ENCODE data around the gene RAB28.

The RAB28 gene

GRCh38 chr4:13371048-13371447 is 113.1 kb downstream of the RAB28 start:
- Histone ChIP-seq H3K27ac (ENCODE audit: low read length) (no peak overlapping the region), H3K4me1 (ENCODE audit: control insufficient read depth, insufficient read depth, low read length) (no peaks in the 10 kb centered on the region), H3K36me3 (ENCODE audit: control insufficient read depth in 2 of 2, insufficient read depth in 2 of 2, low read length in 2 of 2) (no peaks in the 10 kb centered on the region), H3K27me3 (ENCODE audit: control insufficient read depth in 1 of 2, insufficient read depth in 2 of 2, low read length in 2 of 2) (no peaks in the 10 kb centered on the region), H3K9me3 (ENCODE audit: control insufficient read depth in 2 of 2, low read length in 2 of 2) (no peaks in the 10 kb centered on the region), H3K9ac (ENCODE audit: low read length in 2 of 2) (no peak overlapping the region), H3K4me3 (ENCODE audit: low read length in 2 of 2) (no peak overlapping the region)

GRCh38 chr4:13368217-13368616 is 115.9 kb downstream of the RAB28 start:
- Histone ChIP-seq H3K27me3 (ENCODE audit: control insufficient read depth in 1 of 2, insufficient read depth in 2 of 2, low read length in 2 of 2) (no peaks in the 10 kb centered on the region), H3K36me3 (ENCODE audit: control insufficient read depth in 2 of 2, insufficient read depth in 2 of 2, low read length in 2 of 2) (peaks cover 0 to 5% of the 10 kb centered on the region in 2 donors), H3K27ac (ENCODE audit: low read length) (no peak overlapping the region), H3K4me3 (ENCODE audit: low read length in 2 of 2) (no peak overlapping the region), H3K9ac (ENCODE audit: low read length in 2 of 2) (no peak overlapping the region), H3K9me3 (ENCODE audit: control insufficient read depth in 2 of 2, low read length in 2 of 2) (no peaks in the 10 kb centered on the region), H3K4me1 (ENCODE audit: control insufficient read depth, insufficient read depth, low read length) (no peaks in the 10 kb centered on the region)

- Histone ChIP-seq H3K4me1 (ENCODE audit: control insufficient read depth, insufficient read depth, low read length) (no peaks in the 10 kb centered on the region), H3K27me3 (ENCODE audit: control insufficient read depth in 1 of 2, insufficient read depth in 2 of 2, low read length in 2 of 2) (no peaks in the 10 kb centered on the region), H3K9ac (ENCODE audit: low read length in 2 of 2) (no peak overlapping the region), H3K9me3 (ENCODE audit: control insufficient read depth in 2 of 2, low read length in 2 of 2) (no peaks in the 10 kb centered on the region), H3K36me3 (ENCODE audit: control insufficient read depth in 2 of 2, insufficient read depth in 2 of 2, low read length in 2 of 2) (peaks cover 0 to 5% of the 10 kb centered on the region in 2 donors), H3K4me3 (ENCODE audit: low read length in 2 of 2) (no peak overlapping the region), H3K27ac (ENCODE audit: low read length) (no peak overlapping the region)
These were observed 116.4 kb downstream of the RAB28 start for GRCh38 chr4:13367691-13368090.

GRCh38 chr4:13367244-13367643 is 116.9 kb downstream of the RAB28 start:
- Histone ChIP-seq H3K9me3 (ENCODE audit: control insufficient read depth in 2 of 2, low read length in 2 of 2) (no peaks in the 10 kb centered on the region), H3K4me3 (ENCODE audit: low read length in 2 of 2) (no peak overlapping the region), H3K36me3 (ENCODE audit: control insufficient read depth in 2 of 2, insufficient read depth in 2 of 2, low read length in 2 of 2) (peaks cover 0 to 5% of the 10 kb centered on the region in 2 donors), H3K27ac (ENCODE audit: low read length) (no peak overlapping the region), H3K9ac (ENCODE audit: low read length in 2 of 2) (no peak overlapping the region), H3K27me3 (ENCODE audit: control insufficient read depth in 1 of 2, insufficient read depth in 2 of 2, low read length in 2 of 2) (no peaks in the 10 kb centered on the region), H3K4me1 (ENCODE audit: control insufficient read depth, insufficient read depth, low read length) (no peaks in the 10 kb centered on the region)

GRCh38 chr4:13365195-13365594 is 118.9 kb downstream of the RAB28 start:
- Histone ChIP-seq H3K27me3 (ENCODE audit: control insufficient read depth in 1 of 2, insufficient read depth in 2 of 2, low read length in 2 of 2) (no peaks in the 10 kb centered on the region), H3K9me3 (ENCODE audit: control insufficient read depth in 2 of 2, low read length in 2 of 2) (no peaks in the 10 kb centered on the region), H3K4me3 (ENCODE audit: low read length in 2 of 2) (no peak overlapping the region), H3K27ac (ENCODE audit: low read length) (no peak overlapping the region), H3K4me1 (ENCODE audit: control insufficient read depth, insufficient read depth, low read length) (no peaks in the 10 kb centered on the region), H3K36me3 (ENCODE audit: control insufficient read depth in 2 of 2, insufficient read depth in 2 of 2, low read length in 2 of 2) (peaks cover 0 to 5% of the 10 kb centered on the region in 2 donors), H3K9ac (ENCODE audit: low read length in 2 of 2) (no peak overlapping the region)

GRCh38 chr4:13364653-13365052 is 119.5 kb downstream of the RAB28 start:
- H3K4me3 ChIP-seq (ENCODE audit: low read length in 2 of 2) = no peak overlapping the region
- H3K4me1 ChIP-seq (ENCODE audit: control insufficient read depth, insufficient read depth, low read length) = peaks cover 3% of the 10 kb centered on the region
- H3K9me3 ChIP-seq (ENCODE audit: control insufficient read depth in 2 of 2, low read length in 2 of 2) = no peaks in the 10 kb centered on the region
- no peaks in the 10 kb centered on the region for H3K27me3 ChIP-seq (ENCODE audit: control insufficient read depth in 1 of 2, insufficient read depth in 2 of 2, low read length in 2 of 2)
- H3K9ac ChIP-seq (ENCODE audit: low read length in 2 of 2) = no peak overlapping the region
- H3K36me3 ChIP-seq (ENCODE audit: control insufficient read depth in 2 of 2, insufficient read depth in 2 of 2, low read length in 2 of 2) = peaks cover 0 to 5% of the 10 kb centered on the region in 2 donors
- no peak overlapping the region for H3K27ac ChIP-seq (ENCODE audit: low read length)

- H3K27ac ChIP-seq (ENCODE audit: low read length) = no peak overlapping the region
- H3K4me3 ChIP-seq (ENCODE audit: low read length in 2 of 2) = no peak overlapping the region
- no peaks in the 10 kb centered on the region for H3K27me3 ChIP-seq (ENCODE audit: control insufficient read depth in 1 of 2, insufficient read depth in 2 of 2, low read length in 2 of 2)
- no peak overlapping the region for H3K9ac ChIP-seq (ENCODE audit: low read length in 2 of 2)
- H3K9me3 ChIP-seq (ENCODE audit: control insufficient read depth in 2 of 2, low read length in 2 of 2) = no peaks in the 10 kb centered on the region
- peaks cover 3% of the 10 kb centered on the region for H3K4me1 ChIP-seq (ENCODE audit: control insufficient read depth, insufficient read depth, low read length)
- H3K36me3 ChIP-seq (ENCODE audit: control insufficient read depth in 2 of 2, insufficient read depth in 2 of 2, low read length in 2 of 2) = peaks cover 0 to 5% of the 10 kb centered on the region in 2 donors
These were observed 120.0 kb downstream of the RAB28 start for GRCh38 chr4:13364172-13364571.

- Histone ChIP-seq H3K27me3 (ENCODE audit: control insufficient read depth in 1 of 2, insufficient read depth in 2 of 2, low read length in 2 of 2) (no peaks in the 10 kb centered on the region), H3K36me3 (ENCODE audit: control insufficient read depth in 2 of 2, insufficient read depth in 2 of 2, low read length in 2 of 2) (peaks cover 0 to 2% of the 10 kb centered on the region in 2 donors), H3K4me3 (ENCODE audit: low read length in 2 of 2) (no peak overlapping the region), H3K9ac (ENCODE audit: low read length in 2 of 2) (no peak overlapping the region), H3K27ac (ENCODE audit: low read length) (no peak overlapping the region), H3K4me1 (ENCODE audit: control insufficient read depth, insufficient read depth, low read length) (peaks cover 10% of the 10 kb centered on the region), H3K9me3 (ENCODE audit: control insufficient read depth in 2 of 2, low read length in 2 of 2) (no peaks in the 10 kb centered on the region)
These were observed 124.3 kb downstream of the RAB28 start for GRCh38 chr4:13359809-13360208.

GRCh38 chr4:13355111-13355880 is 128.8 kb downstream of the RAB28 start:
- H3K27ac ChIP-seq (ENCODE audit: low read length) = no peak overlapping the region
- H3K4me1 ChIP-seq (ENCODE audit: control insufficient read depth, insufficient read depth, low read length) = peaks cover 10% of the 10 kb centered on the region
- H3K27me3 ChIP-seq (ENCODE audit: control insufficient read depth in 1 of 2, insufficient read depth in 2 of 2, low read length in 2 of 2) = no peaks in the 10 kb centered on the region
- H3K9ac ChIP-seq (ENCODE audit: low read length in 2 of 2) = no peak overlapping the region
- H3K9me3 ChIP-seq (ENCODE audit: control insufficient read depth in 2 of 2, low read length in 2 of 2) = peaks cover 0 to 4% of the 10 kb centered on the region in 2 donors
- H3K36me3 ChIP-seq (ENCODE audit: control insufficient read depth in 2 of 2, insufficient read depth in 2 of 2, low read length in 2 of 2) = peaks cover 4 to 6% of the 10 kb centered on the region in 2 donors
- no peak overlapping the region for H3K4me3 ChIP-seq (ENCODE audit: low read length in 2 of 2)

- Histone ChIP-seq H3K27ac (ENCODE audit: low read length) (no peak overlapping the region), H3K27me3 (ENCODE audit: control insufficient read depth in 1 of 2, insufficient read depth in 2 of 2, low read length in 2 of 2) (no peaks in the 10 kb centered on the region), H3K36me3 (ENCODE audit: control insufficient read depth in 2 of 2, insufficient read depth in 2 of 2, low read length in 2 of 2) (peaks cover 4 to 6% of the 10 kb centered on the region in 2 donors), H3K4me1 (ENCODE audit: control insufficient read depth, insufficient read depth, low read length) (no peaks in the 10 kb centered on the region), H3K9me3 (ENCODE audit: control insufficient read depth in 2 of 2, low read length in 2 of 2) (peaks cover 0 to 4% of the 10 kb centered on the region in 2 donors), H3K4me3 (ENCODE audit: low read length in 2 of 2) (no peak overlapping the region), H3K9ac (ENCODE audit: low read length in 2 of 2) (no peak overlapping the region)
These were observed 135.0 kb downstream of the RAB28 start for GRCh38 chr4:13349096-13349495.

GRCh38 chr4:13348216-13348615 is 135.9 kb downstream of the RAB28 start:
- Histone ChIP-seq H3K36me3 (ENCODE audit: control insufficient read depth in 2 of 2, insufficient read depth in 2 of 2, low read length in 2 of 2) (peaks cover 4% of the 10 kb centered on the region in 2 donors), H3K27ac (ENCODE audit: low read length) (no peak overlapping the region), H3K4me3 (ENCODE audit: low read length in 2 of 2) (no peak overlapping the region), H3K27me3 (ENCODE audit: control insufficient read depth in 1 of 2, insufficient read depth in 2 of 2, low read length in 2 of 2) (no peaks in the 10 kb centered on the region), H3K9me3 (ENCODE audit: control insufficient read depth in 2 of 2, low read length in 2 of 2) (peaks cover 0 to 3% of the 10 kb centered on the region in 2 donors), H3K9ac (ENCODE audit: low read length in 2 of 2) (no peak overlapping the region), H3K4me1 (ENCODE audit: control insufficient read depth, insufficient read depth, low read length) (no peaks in the 10 kb centered on the region)

Measured in stomach smooth muscle (tissue), 2 donors.